H9 (cell line): ENCODE data around the gene NXPH1. TPM values are rescaled to one million over a fixed set of nuclear protein-coding genes. Genes with fewer than 3 reads are reported as not detected.

Experiments
- DNase-seq: peaks from one replicate; pipeline ENCODE4 v3.0.0-alpha.2; 2017
- H2AFZ ChIP-seq: one replicate; pipeline ENCODE4 v1.6.1; 2013; ENCODE audit warnings: mild to moderate bottlenecking, low read length, control low read depth, moderate library complexity
- H2AK5ac ChIP-seq: 2 replicates; pipeline ENCODE4 v1.6.1; 2013; ENCODE audit warnings: low read length, control low read depth, mixed read lengths; ENCODE audit not compliant: insufficient read length
- H2BK120ac ChIP-seq: one replicate; pipeline ENCODE4 v1.6.1; 2013; ENCODE audit warnings: low read depth, mild to moderate bottlenecking, low read length, control low read depth, inconsistent platforms; ENCODE audit not compliant: poor library complexity, severe bottlenecking
- H2BK12ac ChIP-seq: 2 replicates; pipeline ENCODE4 v1.6.1; 2013; ENCODE audit warnings: low read length, control low read depth, mixed read lengths, low read depth; ENCODE audit not compliant: insufficient read length
- H2BK15ac ChIP-seq: 2 replicates; pipeline ENCODE4 v1.6.1; 2013; ENCODE audit warnings: low read depth, low read length, control low read depth
- H2BK20ac ChIP-seq: one replicate; pipeline ENCODE4 v1.6.1; 2013; ENCODE audit warnings: low read depth, mild to moderate bottlenecking, low read length, control low read depth, inconsistent platforms; ENCODE audit not compliant: poor library complexity, severe bottlenecking
- H2BK5ac ChIP-seq: 2 replicates; pipeline ENCODE4 v1.6.1; 2013; ENCODE audit warnings: low read length, control low read depth, mixed read lengths; ENCODE audit not compliant: insufficient read length
- H3K14ac ChIP-seq: 2 replicates; pipeline ENCODE4 v1.6.1; 2013; ENCODE audit warnings: low read length, control low read depth; ENCODE audit not compliant: insufficient read depth
- H3K18ac ChIP-seq: 2 replicates; pipeline ENCODE4 v1.6.1; 2013; ENCODE audit warnings: low read depth, mild to moderate bottlenecking, mixed read lengths, low read length, control low read depth; ENCODE audit not compliant: insufficient read length
- H3K23ac ChIP-seq: 2 replicates; pipeline ENCODE4 v1.6.1; 2013; ENCODE audit warnings: low read length, control low read depth, mixed read lengths, low read depth; ENCODE audit not compliant: insufficient read length
- H3K23me2 ChIP-seq: 2 replicates; pipeline ENCODE4 v1.6.1; 2013; ENCODE audit warnings: low read depth, mild to moderate bottlenecking, mixed read lengths, low read length, control low read depth; ENCODE audit not compliant: insufficient read length, poor library complexity, severe bottlenecking
- H3K27ac ChIP-seq: 2 replicates; pipeline ENCODE4 v1.5.1; 2013; ENCODE audit warnings: low read length, control low read depth, mixed read lengths, low read depth; ENCODE audit not compliant: insufficient read length
- H3K27me3 ChIP-seq: 2 replicates; pipeline ENCODE4 v1.6.1; 2013; ENCODE audit warnings: low read length, control low read depth, inconsistent platforms; ENCODE audit not compliant: insufficient read depth
- H3K4ac ChIP-seq: 2 replicates; pipeline ENCODE4 v1.6.1; 2013; ENCODE audit warnings: low read depth, mild to moderate bottlenecking, control low read depth, inconsistent platforms, low read length, moderate library complexity
- H3K4me1 ChIP-seq: 2 replicates; pipeline ENCODE4 v1.6.1; 2013; ENCODE audit warnings: low read length, control low read depth, inconsistent platforms; ENCODE audit not compliant: insufficient read depth
- H3K4me2 ChIP-seq: 2 replicates; pipeline ENCODE4 v1.6.1; 2013; ENCODE audit warnings: low read length, control low read depth, mixed read lengths; ENCODE audit not compliant: insufficient read length, insufficient read depth
- H3K56ac ChIP-seq: 2 replicates; pipeline ENCODE4 v1.6.1; 2013; ENCODE audit warnings: low read depth, mild to moderate bottlenecking, mixed read lengths, low read length, control low read depth; ENCODE audit not compliant: insufficient read length
- H3K79me1 ChIP-seq: 2 replicates; pipeline ENCODE4 v1.6.1; 2013; ENCODE audit warnings: low read depth, mild to moderate bottlenecking, moderate library complexity, low read length, control low read depth, inconsistent platforms; ENCODE audit not compliant: insufficient read depth, poor library complexity, severe bottlenecking
- H3K79me2 ChIP-seq: 2 replicates; pipeline ENCODE4 v1.6.1; 2013; ENCODE audit warnings: low read length, control low read depth, inconsistent platforms; ENCODE audit not compliant: insufficient read depth
- H3K9ac ChIP-seq: 2 replicates; pipeline ENCODE4 v1.6.1; 2013; ENCODE audit warnings: low read length, control low read depth, mixed read lengths; ENCODE audit not compliant: insufficient read length; ENCODE audit errors: extremely low read depth
- H3K9me3 ChIP-seq: one replicate; pipeline ENCODE4 v1.6.1; 2013; ENCODE audit warnings: low read depth, low read length, inconsistent platforms; ENCODE audit not compliant: control insufficient read depth
- H3T11ph ChIP-seq: one replicate; pipeline ENCODE4 v1.6.1; 2013; ENCODE audit warnings: mild to moderate bottlenecking, low read length, control low read depth, inconsistent platforms
- H4K20me1 ChIP-seq: one replicate; pipeline ENCODE4 v1.6.1; 2013; ENCODE audit not compliant: control insufficient read depth, insufficient read length, insufficient read depth
- H4K5ac ChIP-seq: 2 replicates; pipeline ENCODE4 v1.6.1; 2013; ENCODE audit warnings: low read depth, mild to moderate bottlenecking, mixed read lengths, low read length, control low read depth; ENCODE audit not compliant: insufficient read length
- H4K8ac ChIP-seq: replicated peaks from 2 replicates; pipeline ENCODE4 v1.6.1; 2013; ENCODE audit warnings: low read length, control low read depth, mixed read lengths, low read depth; ENCODE audit not compliant: insufficient read length
- H4K91ac ChIP-seq: 2 replicates; pipeline ENCODE4 v1.6.1; 2013; ENCODE audit warnings: low read depth, mild to moderate bottlenecking, moderate library complexity, mixed read lengths, low read length, control low read depth; ENCODE audit not compliant: insufficient read length
- H3K27ac Mint-ChIP-seq, 3 experiments: 2 replicates in 2 of 3; 3 replicates in 1 of 3; pipeline ENCODE4 v1.8.0; 2020 to 2021; ENCODE audit warnings: mixed read lengths in 3 of 3, mild to moderate bottlenecking in 1 of 3, moderate library complexity in 1 of 3
- H3K27me3 Mint-ChIP-seq: 2 replicates; pipeline ENCODE4 v1.8.0; 2021; ENCODE audit warnings: low read depth, mild to moderate bottlenecking, moderate library complexity, mixed read lengths
- H3K36me3 Mint-ChIP-seq, 3 experiments: 2 replicates in 2 of 3; 3 replicates in 1 of 3; pipeline ENCODE4 v1.8.0; 2020 to 2021; ENCODE audit warnings: low read depth in 3 of 3, mixed read lengths in 3 of 3; ENCODE audit not compliant: insufficient read depth in 1 of 3
- H3K4me1 Mint-ChIP-seq, 2 experiments: 2 replicates each; pipeline ENCODE4 v1.8.0; 2020; ENCODE audit warnings: mixed read lengths in 2 of 2
- H3K4me3 Mint-ChIP-seq, 2 experiments: 2 replicates in 1 of 2; 3 replicates in 1 of 2; pipeline ENCODE4 v1.8.0; 2020 to 2021; ENCODE audit warnings: mild to moderate bottlenecking in 2 of 2, mixed read lengths in 2 of 2, moderate library complexity in 1 of 2
- H3K9me3 Mint-ChIP-seq, 2 experiments: 2 replicates in 1 of 2; 3 replicates in 1 of 2; pipeline ENCODE4 v1.8.0; 2020; ENCODE audit warnings: mild to moderate bottlenecking in 2 of 2, mixed read lengths in 2 of 2, moderate library complexity in 1 of 2
- CTCF ChIP-seq: fragments of 200-600 bp; sonication (generic); conservative IDR thresholded peaks from 3 replicates; pipeline ENCODE4 v1.8.0; 2021; ENCODE audit warnings: antibody characterized with exemption, mild to moderate bottlenecking
- WGBS: extraction: QIAGEN DNeasy Blood & Tissue Kit; methylation state at CpG from one replicate; pipeline ENCODE4 v1.1.7; 2013; ENCODE audit warnings: missing lambda C conversion rate, low lambda C conversion rate, mixed read lengths; ENCODE audit not compliant: insufficient read length; ENCODE audit errors: extremely low coverage; 5-methylcytosine and 5-hydroxymethylcytosine counted together
- total RNA-seq: library from RNA; stranded (reverse); gene quantifications from 2 replicates; pipeline ENCODE4 v1.2.1, GENCODE V29; 2021

Gene NXPH1
- total RNA-seq, 1 experiment from 2014 or later: 0.15 TPM

DNA sequence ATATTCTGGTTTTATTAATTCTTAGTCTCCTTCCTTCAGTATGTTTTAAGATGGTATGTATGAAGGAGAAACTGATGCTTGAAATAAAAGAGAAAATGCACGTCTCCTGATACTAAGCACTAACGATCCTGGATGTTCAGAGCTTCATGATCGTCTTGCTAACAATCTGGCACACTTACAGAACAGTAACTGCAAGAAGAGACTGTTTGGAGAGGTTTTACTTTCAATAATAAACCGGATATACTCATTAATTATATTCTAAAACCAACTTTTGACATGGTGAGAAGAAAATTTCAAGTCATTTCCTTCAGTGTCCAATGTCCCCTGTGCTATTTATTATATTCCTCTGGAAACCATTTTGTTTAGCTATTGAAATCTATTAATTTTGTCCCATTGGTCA, 251.0 kb downstream of the NXPH1 start:
- Histone ChIP-seq H4K20me1 (no peaks in the 10 kb centered on the region), H3K27ac (no peak overlapping the region), H2BK12ac (no peak overlapping the region), H2BK5ac (no peak overlapping the region), H4K5ac (no peak overlapping the region), H3T11ph (no peak overlapping the region), H3K9ac (no peak overlapping the region), H3K9me3 (no peaks in the 10 kb centered on the region), H3K56ac (no peak overlapping the region), H3K4ac (no peak overlapping the region), H2AK5ac (no peak overlapping the region), H3K4me2 (no peak overlapping the region), H3K27me3 (no peaks in the 10 kb centered on the region), H3K79me2 (no peaks in the 10 kb centered on the region), H2AFZ (no peak overlapping the region), H2BK15ac (no peak overlapping the region), H3K14ac (no peak overlapping the region), H3K23ac (no peak overlapping the region), H3K23me2 (no peaks in the 10 kb centered on the region), H4K8ac (no peak overlapping the region), H3K4me1 (no peaks in the 10 kb centered on the region), H2BK20ac (no peak overlapping the region), H4K91ac (no peak overlapping the region), H2BK120ac (no peak overlapping the region), H3K79me1 (no peaks in the 10 kb centered on the region), H3K18ac (no peak overlapping the region)
- no peak for DNase-seq
- WGBS: no CpG with 5 or more reads among the region's 4 CpGs
- Mint-ChIP-seq H3K27me3 (no peaks in the 10 kb centered on the region), H3K4me1 (peaks cover 0 to 3% of the 10 kb centered on the region in 2 experiments; a peak in 1 of 4 replicates), H3K4me3 (no peak overlapping the region), H3K9me3 (no peaks in the 10 kb centered on the region; a peak in 1 of 5 replicates), H3K27ac (no peak overlapping the region), H3K36me3 (no peaks in the 10 kb centered on the region)
- no peak for TF ChIP-seq CTCF
